GM18858 (cell line): ENCODE results near the gene SCAPER.
"Not testable (repeated sequence)": the region's sequence is repeated elsewhere in the genome, so short reads cannot be mapped to it uniquely, and the experiment has no call there.

Experiments used
- ATAC-seq: cut with Tn5 transposase; IDR thresholded peaks from one replicate; pipeline ENCODE4 v1.9.1; 2021; ENCODE audit not compliant: unreplicated experiment

SCAPER gene

GRCh38 chr15:76916369-76916768 is 11.2 kb upstream of the SCAPER start:
- no peak for ATAC-seq

DNA sequence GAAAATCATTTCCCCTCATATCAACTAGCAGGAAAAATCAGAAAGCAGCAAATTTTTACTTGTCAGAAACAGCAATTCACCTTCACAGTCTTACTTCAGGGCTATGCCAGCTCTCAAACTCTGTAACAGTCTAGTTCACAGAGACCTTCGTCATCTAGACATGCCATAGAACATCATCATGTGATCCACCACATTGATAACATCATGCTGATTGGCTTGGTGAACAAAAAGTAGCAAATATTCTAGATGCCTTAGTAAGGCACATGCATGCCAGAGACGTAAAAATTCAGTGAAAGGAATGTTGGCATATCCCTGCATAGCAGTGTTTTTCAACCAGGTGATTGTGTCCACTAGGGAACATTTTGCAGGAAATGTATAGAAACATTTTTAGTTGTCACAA is 8.6 kb upstream of the SCAPER start:
- ATAC-seq: no peak

DNA sequence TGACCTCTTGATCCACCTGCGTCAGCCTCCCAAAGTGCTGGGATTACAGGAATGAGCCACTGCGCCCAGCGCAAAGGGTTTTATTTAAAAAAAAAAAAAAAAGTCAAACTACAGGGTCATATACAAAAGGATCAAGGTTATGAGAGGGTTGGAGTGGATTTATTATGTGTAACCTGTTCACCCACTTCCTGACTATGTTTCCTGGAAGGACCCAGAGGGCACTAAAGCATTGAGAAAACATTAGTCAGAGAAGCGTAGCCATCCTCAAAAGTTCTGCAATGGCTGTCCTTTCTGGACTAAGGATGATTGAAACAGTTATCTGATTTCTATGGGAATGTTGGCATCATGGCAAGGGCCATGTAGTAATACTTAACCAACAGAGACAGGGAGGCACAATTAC is 7.3 kb upstream of the SCAPER start:
- ATAC-seq: no peak

- no peak for ATAC-seq
Measured at GRCh38 chr15:76905855-76906254, 715 bp upstream of the SCAPER start.

GRCh38 chr15:76904461-76905012 is 603 bp downstream of the SCAPER start:
- no peak for ATAC-seq

GRCh38 chr15:76903251-76903681 is 1.9 kb downstream of the SCAPER start:
- no peak for ATAC-seq

DNA sequence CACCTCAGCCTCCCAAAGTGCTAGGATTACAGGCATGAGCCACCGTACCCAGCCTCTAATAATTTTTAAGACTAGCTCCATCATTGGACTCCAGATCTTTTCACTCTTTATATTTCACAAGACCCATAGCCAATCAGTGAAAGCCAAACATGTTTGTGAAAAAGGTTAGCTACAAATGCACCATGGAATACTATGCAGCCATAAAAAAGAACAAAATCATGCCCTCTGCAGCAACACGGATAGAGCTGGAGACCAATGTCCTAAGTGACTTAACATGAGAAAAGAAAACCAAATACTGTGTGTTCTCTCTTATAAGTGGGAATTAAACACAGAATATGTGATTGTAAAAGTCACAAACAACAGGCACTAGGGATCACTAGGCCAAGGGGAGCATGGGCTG is 3.2 kb downstream of the SCAPER start:
- no peak for ATAC-seq

DNA sequence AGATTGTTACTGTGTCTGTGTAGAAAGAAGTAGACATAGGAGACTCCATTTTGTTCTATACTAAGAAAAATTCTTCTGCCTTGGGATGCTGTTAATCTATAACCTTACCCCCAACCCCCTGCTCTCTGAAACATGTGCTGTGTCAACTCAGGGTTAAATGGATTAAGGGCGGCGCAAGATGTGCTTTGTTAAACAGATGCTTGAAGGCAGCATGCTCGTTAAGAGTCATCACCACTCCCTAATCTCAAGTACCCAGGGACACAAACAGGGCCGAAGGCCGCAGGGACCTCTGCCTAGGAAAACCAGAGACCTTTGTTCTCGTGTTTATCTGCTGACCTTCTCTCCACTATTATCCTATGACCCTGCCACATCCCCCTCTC is 5.2 kb downstream of the SCAPER start:
- ATAC-seq: not testable (repeated sequence)

- not testable (repeated sequence) for ATAC-seq
Measured at GRCh38 chr15:76899176-76899930, 5.8 kb downstream of the SCAPER start.

DNA sequence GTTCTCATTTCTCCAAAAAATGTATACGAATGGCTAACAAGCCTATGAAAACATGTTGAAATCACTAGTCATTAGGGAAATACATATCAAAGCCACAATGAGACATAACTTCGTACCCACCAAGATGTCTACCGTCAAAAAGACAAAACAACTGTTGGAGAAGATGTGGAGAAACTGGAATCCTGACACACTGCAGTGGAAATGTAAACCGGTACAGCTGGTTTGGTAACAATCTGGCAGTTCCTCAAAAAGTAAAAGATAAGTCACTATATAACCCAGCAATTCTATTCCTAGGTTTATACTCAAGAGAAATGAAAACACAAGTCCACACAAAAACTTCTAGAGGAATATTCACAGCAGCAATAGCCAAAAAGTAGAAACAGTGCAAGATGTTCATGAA is 7.0 kb downstream of the SCAPER start:
- ATAC-seq: no peak

DNA sequence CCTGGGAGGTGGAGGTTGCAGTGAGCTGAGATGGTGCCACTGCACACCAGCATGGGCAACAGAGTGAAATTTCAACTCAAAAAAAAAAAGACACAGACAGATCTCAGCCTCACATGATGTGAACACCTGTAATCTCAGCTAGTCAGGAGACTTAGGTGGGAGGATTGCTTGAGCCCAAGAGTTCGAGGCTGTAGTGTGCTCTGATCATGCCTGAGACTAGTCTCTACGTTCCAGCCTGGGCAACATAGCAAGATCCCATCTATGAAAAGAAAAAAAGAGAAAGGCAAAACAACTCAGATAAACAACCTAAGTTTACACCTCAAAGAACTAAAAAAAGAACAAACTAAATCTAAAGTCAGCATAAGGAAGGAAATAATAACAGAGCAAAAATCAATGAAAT is 11.0 kb downstream of the SCAPER start:
- ATAC-seq: no peak

- ATAC-seq: not testable (repeated sequence)
Measured at GRCh38 chr15:76892836-76893235, 12.3 kb downstream of the SCAPER start.

DNA sequence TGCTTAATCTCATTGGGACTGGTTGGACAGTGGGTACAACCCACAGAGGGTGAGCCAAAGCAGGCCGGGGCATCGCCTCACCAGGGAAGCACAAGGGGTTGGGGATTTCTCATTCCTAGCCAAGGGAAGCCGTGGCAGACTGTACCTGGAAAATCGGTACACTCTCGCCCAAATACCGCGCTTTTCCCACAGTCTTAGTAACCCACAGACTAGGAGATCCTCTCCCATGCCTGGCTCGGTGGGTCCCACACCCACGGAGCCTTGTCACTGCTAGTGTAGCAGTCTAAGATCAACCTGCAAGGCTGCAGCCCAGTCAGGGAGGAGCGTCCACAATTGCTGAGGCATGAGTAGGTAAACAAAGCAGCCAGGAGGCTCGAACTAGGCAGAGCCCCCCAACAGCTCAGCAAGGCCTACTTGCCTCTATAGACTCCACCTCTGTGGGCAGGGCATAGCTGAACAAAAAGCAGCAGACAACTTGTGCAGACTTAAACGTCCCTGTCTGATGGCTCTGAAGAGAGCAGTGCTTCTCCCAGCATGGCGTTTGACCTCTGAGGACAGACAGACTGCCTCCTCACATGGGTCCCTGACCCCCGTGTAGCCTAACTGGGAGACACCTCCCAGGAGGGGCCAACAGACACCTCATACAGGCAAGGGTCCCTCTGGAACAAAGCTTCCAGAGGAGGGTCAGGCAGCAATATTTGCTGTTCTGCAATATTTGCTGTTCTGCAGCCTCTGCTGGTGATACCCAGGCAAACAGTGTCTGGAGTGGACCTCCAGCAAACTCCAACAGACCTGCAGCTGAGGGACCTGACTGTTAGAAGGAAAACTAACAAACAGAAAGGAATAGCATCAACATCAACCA is 17.6 kb downstream of the SCAPER start:
- ATAC-seq: not testable (repeated sequence)

- ATAC-seq: no peak
Measured at GRCh38 chr15:76885212-76885611, 19.9 kb downstream of the SCAPER start.

DNA sequence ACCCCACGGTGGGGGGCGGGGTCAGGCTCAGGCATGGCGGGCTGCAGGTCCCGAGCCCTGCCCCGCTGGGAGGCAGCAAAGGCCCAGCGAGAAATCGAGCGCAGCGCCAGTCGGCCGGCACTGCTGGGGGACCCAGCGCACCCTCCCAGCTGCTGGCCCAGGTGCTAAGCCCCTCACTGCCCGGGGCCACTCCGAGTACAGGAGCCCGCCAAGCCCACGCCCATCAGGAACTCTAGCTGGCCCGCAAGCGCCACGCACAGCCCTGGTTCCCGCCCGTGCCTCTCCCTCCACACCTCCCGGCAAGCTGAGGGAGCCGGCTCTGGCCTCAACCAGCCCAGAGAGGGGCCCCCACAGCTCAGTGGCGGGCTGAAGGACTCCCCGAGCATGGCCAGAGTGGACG is 29.2 kb downstream of the SCAPER start:
- ATAC-seq: no peak

DNA sequence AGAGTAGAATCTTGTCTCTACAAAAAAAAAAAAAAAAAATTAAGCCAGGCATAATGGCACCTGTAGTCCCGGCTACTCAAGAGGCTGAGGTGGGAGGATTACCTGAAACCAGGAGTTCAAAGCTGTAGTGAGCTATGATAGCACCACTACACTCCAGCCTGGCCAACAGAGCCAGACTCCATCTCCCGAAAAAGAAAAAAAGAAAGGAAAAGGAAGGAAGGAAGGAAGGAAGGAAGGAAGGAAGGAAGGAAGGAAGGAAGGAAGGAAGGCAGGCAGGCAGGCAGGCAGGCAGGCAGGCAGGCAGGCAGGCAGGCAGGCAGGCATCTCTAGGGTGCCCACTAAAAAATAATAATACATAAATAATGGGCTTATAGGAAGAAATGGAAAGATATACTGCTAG is 32.1 kb downstream of the SCAPER start:
- ATAC-seq: not testable (repeated sequence)

DNA sequence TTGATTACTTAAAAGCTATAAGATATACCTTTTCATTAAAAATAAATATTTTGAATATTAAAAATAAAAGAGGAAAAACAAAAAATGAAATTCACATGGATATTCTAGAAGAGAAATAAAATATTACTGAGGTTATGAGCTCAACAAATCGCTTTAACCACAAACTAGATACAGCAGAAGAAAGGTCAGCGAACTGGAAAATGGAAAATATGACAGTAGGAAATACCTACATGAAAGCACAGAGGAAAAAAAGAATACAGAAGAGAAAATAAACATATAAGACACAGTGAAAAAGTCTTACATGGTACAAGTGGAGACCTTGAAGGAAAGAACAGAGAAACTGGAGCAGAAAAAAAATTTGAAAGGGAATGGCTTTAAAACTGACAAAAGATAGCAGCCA is 33.2 kb downstream of the SCAPER start:
- ATAC-seq: no peak

DNA sequence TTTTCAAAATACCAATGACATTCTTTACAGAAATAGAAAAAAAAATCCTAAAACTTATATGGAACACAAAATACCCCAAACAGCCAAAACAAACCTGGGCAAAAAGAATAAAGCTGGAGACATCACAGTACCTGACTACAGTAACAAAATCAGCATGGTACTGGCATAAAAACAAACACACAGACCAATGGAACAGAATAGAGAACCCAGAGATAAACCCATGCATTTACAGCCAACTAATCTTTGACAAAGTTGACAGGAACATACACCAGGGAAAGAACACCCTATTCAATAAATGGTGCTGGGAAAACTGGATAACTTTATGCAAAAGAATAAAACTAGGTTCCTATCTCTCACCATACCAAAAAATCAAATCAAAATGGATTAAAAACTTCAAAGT is 36.4 kb downstream of the SCAPER start:
- ATAC-seq: no peak

DNA sequence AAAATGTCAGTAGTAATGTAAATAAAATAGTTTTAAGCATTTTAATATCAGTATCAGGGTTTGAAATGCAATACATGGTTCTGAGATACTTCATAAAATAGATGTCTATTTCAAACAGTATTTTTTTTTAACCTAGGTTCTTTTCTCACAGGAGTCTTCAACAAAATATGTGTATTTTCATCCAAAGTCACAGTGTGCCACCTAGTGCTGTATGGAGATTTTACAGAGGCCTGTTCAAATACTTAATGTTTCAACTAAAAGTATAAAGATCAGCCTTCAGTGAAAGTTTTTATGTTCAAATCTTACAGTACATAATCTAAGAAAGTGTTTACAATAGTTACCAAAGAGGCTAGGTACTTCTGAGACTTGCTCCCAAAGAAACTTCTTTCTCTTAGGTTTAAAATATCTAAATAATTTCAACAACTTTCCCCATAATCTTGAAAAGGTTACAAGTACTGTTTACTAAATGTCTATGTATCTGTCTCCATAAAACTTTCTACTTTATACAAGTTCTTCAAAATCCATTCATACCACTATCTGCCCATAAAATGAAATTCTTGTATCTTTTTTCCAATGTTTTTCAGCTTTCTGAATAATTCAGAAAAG is 38.3 kb downstream of the SCAPER start:
- no peak for ATAC-seq

DNA sequence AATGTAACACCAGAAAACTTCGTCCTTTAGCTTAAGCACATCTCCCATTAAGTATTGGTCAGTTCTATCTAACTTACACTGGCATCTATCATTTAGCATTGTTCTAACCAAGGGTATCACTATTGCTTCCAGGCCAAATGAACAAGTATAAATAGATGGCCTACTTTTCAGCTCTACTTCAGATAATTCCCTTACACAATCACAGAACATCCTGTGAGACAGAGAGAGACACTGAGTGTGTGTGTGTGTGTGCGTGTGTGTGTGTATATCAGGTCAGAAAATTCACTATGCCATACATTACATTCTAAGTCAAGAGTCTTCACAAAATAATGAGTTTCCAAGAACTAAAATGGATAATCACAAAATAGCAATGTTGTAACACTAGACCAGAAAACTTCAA is 39.1 kb downstream of the SCAPER start:
- ATAC-seq: no peak

- ATAC-seq: no peak
Measured at GRCh38 chr15:76865548-76865991, 39.6 kb downstream of the SCAPER start.
